Mesendoderm (in vitro differentiated cells): ENCODE data around the gene IQSEC1.
A peak's percentile ranks its signal among the peaks of the same experiment; 100 is the strongest.

Source experiments
- DNase-seq: peaks from one replicate; pipeline ENCODE4 v3.0.0; 2013
- H2AK5ac ChIP-seq: 2 replicates; pipeline ENCODE4 v1.6.1; 2013; ENCODE audit warnings: low read length, inconsistent platforms
- H2BK120ac ChIP-seq: 2 replicates; pipeline ENCODE4 v1.6.1; 2013; ENCODE audit warnings: low read depth, mild to moderate bottlenecking, low read length, moderate library complexity, mixed read lengths
- H2BK15ac ChIP-seq: replicated peaks from 2 replicates; pipeline ENCODE4 v1.6.1; 2013; ENCODE audit warnings: low read depth, mild to moderate bottlenecking, moderate library complexity
- H2BK5ac ChIP-seq: 2 replicates; pipeline ENCODE4 v1.6.1; 2013; ENCODE audit warnings: low read length, inconsistent platforms
- H3K18ac ChIP-seq: 2 replicates; pipeline ENCODE4 v1.6.1; 2013; ENCODE audit warnings: mild to moderate bottlenecking, low read length, mixed read lengths
- H3K23ac ChIP-seq: one replicate; pipeline ENCODE4 v1.6.1; 2013; ENCODE audit warnings: low read length
- H3K27ac ChIP-seq: 2 replicates; pipeline ENCODE4 v1.5.1; 2013; ENCODE audit warnings: low read depth, mild to moderate bottlenecking, inconsistent platforms, low read length, moderate library complexity
- H3K27me3 ChIP-seq: 2 replicates; pipeline ENCODE4 v1.6.1; 2013; ENCODE audit warnings: low read length, control low read depth, mild to moderate bottlenecking, inconsistent platforms; ENCODE audit not compliant: insufficient read depth, poor library complexity
- H3K36me3 ChIP-seq: 2 replicates; pipeline ENCODE4 v1.6.1; 2013; ENCODE audit warnings: low read length, inconsistent platforms; ENCODE audit not compliant: control insufficient read depth, insufficient read depth
- H3K4ac ChIP-seq: one replicate; pipeline ENCODE4 v1.6.1; 2013; ENCODE audit warnings: low read depth, mild to moderate bottlenecking, low read length, moderate library complexity
- H3K4me1 ChIP-seq: 2 replicates; pipeline ENCODE4 v1.6.1; 2013; ENCODE audit warnings: low read depth, low read length, inconsistent platforms; ENCODE audit not compliant: control insufficient read depth
- H3K4me2 ChIP-seq: 2 replicates; pipeline ENCODE4 v1.6.1; 2013; ENCODE audit warnings: low read length
- H3K4me3 ChIP-seq: 2 replicates; pipeline ENCODE4 v1.5.1; 2013; ENCODE audit warnings: mild to moderate bottlenecking, low read length
- H3K56ac ChIP-seq: one replicate; pipeline ENCODE4 v1.6.1; 2013; ENCODE audit warnings: low read length
- H3K79me1 ChIP-seq: 2 replicates; pipeline ENCODE4 v1.6.1; 2013; ENCODE audit warnings: low read length, inconsistent platforms
- H3K79me2 ChIP-seq: 2 replicates; pipeline ENCODE4 v1.6.1; 2013; ENCODE audit warnings: mild to moderate bottlenecking, low read length; ENCODE audit not compliant: control insufficient read depth, insufficient read depth
- H3K9ac ChIP-seq: 2 replicates; pipeline ENCODE4 v1.6.1; 2013; ENCODE audit warnings: low read length, inconsistent platforms
- H4K5ac ChIP-seq: one replicate; pipeline ENCODE4 v1.6.1; 2013; ENCODE audit warnings: low read length
- H4K8ac ChIP-seq: one replicate; pipeline ENCODE4 v1.6.1; 2013; ENCODE audit warnings: low read depth, mild to moderate bottlenecking, control low read depth, low read length, moderate library complexity
- WGBS: extraction: QIAGEN DNeasy Blood & Tissue Kit; methylation state at CpG from one replicate; pipeline ENCODE4 v1.1.7; 2013; ENCODE audit warnings: low lambda C conversion rate, missing lambda C conversion rate; ENCODE audit not compliant: insufficient coverage; ENCODE audit errors: extremely low coverage; 5-methylcytosine and 5-hydroxymethylcytosine counted together

Gene IQSEC1

GRCh38 chr3:13072239-13072599, 1.0 kb downstream of the IQSEC1 start:
- Histone ChIP-seq H2AK5ac (no peak overlapping the region), H4K8ac (no peak overlapping the region), H3K36me3 (no peaks in the 10 kb centered on the region), H3K4me1 (no peaks in the 10 kb centered on the region), H2BK5ac (no peak overlapping the region), H2BK15ac (no peak overlapping the region), H3K27ac (no peak overlapping the region), H3K9ac (no peak overlapping the region), H3K18ac (no peak overlapping the region), H3K4me3 (no peak overlapping the region), H3K23ac (no peak overlapping the region), H3K4ac (no peak overlapping the region), H3K27me3 (no peaks in the 10 kb centered on the region), H2BK120ac (no peak overlapping the region), H3K79me2 (no peaks in the 10 kb centered on the region), H3K4me2 (no peak overlapping the region), H3K79me1 (no peaks in the 10 kb centered on the region), H4K5ac (no peak overlapping the region), H3K56ac (no peak overlapping the region)
- no CpG with 5 or more reads among the region's 14 CpGs for WGBS
- DNase-seq, result peak; percentile 12

DNA sequence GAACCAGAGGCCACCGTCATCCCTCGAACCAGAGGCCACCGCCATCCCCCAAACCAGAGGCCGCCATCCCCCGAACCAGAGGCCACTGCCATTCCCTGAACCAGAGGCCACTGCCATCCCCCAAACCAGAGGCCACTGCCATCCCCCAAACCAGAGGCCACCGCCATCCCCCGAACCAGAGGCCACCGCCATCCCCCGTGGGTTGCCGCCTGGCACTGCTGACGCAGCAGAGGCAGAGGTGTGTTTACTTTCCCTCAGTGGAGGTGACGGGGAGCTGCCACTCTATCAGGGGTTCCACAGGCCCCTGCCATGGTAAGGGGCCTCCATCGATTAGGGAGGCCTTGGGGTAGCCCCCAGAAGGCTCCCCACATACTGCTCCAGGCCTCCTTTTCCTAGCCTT, 1.5 kb downstream of the IQSEC1 start:
- H2AK5ac ChIP-seq, result no peak overlapping the region
- H3K4me1 ChIP-seq, result no peaks in the 10 kb centered on the region
- no peaks in the 10 kb centered on the region for H3K36me3 ChIP-seq
- H2BK15ac ChIP-seq, result no peak overlapping the region
- WGBS, result no CpG with 5 or more reads among the region's 13 CpGs
- no peaks in the 10 kb centered on the region for H3K79me2 ChIP-seq
- no peak overlapping the region for H3K27ac ChIP-seq
- no peak overlapping the region for H4K8ac ChIP-seq
- no peak overlapping the region for H3K4me3 ChIP-seq
- no peak overlapping the region for H4K5ac ChIP-seq
- no peak overlapping the region for H3K9ac ChIP-seq
- no peak overlapping the region for H3K4ac ChIP-seq
- H3K4me2 ChIP-seq, result no peak overlapping the region
- no peaks in the 10 kb centered on the region for H3K27me3 ChIP-seq
- DNase-seq, result no peak
- no peak overlapping the region for H3K23ac ChIP-seq
- no peak overlapping the region for H2BK120ac ChIP-seq
- H2BK5ac ChIP-seq, result no peak overlapping the region
- H3K79me1 ChIP-seq, result no peaks in the 10 kb centered on the region
- H3K18ac ChIP-seq, result no peak overlapping the region
- no peak overlapping the region for H3K56ac ChIP-seq

DNA sequence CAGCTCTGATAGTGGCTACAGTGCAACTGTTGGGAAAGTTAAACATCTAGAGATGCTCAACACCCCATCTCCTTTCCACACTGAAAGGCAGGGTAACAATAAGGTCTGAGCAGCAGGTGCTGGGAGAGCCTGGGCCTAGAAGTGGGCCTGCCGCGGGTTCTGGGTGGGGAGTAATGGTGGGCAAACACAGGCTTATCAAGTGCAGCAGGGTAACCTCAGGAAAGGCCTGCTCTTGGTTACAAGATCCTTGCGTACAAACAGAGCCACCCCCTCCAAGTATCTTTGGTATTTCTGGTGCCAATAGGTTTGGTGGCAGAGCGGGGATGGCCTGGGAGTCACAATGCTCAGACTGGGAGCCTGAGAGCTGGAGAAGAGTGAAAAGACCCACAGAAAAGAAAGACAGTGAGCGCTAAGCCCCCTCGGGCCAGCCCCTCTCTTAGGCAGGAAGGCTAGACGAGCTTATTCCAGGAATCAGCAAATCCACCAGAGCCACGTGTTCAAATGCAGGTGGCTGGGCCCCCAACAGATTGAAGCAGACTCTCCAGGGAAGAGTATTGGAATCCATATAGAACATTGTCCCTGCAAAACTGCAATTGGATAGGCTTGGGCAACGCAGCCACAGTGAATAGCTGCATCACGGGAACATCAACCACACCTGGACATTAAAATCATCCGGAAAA, 2.7 kb downstream of the IQSEC1 start:
- Histone ChIP-seq H3K27me3 (no peaks in the 10 kb centered on the region), H3K27ac (no peak overlapping the region), H3K9ac (no peak overlapping the region), H3K4me1 (no peaks in the 10 kb centered on the region), H2BK15ac (no peak overlapping the region), H3K79me1 (no peaks in the 10 kb centered on the region), H4K5ac (no peak overlapping the region), H2AK5ac (no peak overlapping the region), H3K4me2 (no peak overlapping the region), H3K4ac (no peak overlapping the region), H4K8ac (no peak overlapping the region), H3K4me3 (no peak overlapping the region), H3K18ac (no peak overlapping the region), H2BK120ac (no peak overlapping the region), H2BK5ac (no peak overlapping the region), H3K79me2 (no peaks in the 10 kb centered on the region), H3K23ac (no peak overlapping the region), H3K36me3 (no peaks in the 10 kb centered on the region), H3K56ac (no peak overlapping the region)
- no CpG with 5 or more reads among the region's 11 CpGs for WGBS
- DNase-seq, result no peak

DNA sequence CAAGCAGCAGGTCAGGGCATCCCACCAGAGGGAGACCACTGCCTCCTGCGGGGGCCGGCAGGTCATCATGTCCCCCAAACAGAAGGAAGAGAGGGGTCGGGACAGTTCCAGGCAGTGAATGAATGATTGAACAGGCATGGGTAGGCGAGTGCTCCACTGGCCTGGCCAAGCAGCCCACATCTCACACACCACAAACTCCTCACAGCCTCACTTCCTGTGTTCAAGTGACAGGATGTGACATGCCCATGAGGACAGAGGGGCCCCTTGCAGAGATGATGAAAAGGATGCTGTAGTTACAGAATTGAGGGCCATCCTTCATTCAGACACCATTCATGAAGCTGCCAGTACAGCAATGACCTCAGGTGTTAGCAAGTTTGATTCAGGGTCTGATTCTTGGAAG, 3.7 kb downstream of the IQSEC1 start:
- Histone ChIP-seq H3K23ac (no peak overlapping the region), H3K9ac (no peak overlapping the region), H2BK120ac (no peak overlapping the region), H4K5ac (no peak overlapping the region), H3K4ac (no peak overlapping the region), H3K79me1 (no peaks in the 10 kb centered on the region), H2AK5ac (no peak overlapping the region), H4K8ac (no peak overlapping the region), H3K27ac (no peak overlapping the region), H2BK5ac (no peak overlapping the region), H3K4me1 (no peaks in the 10 kb centered on the region), H3K36me3 (no peaks in the 10 kb centered on the region), H3K4me3 (no peak overlapping the region), H3K56ac (no peak overlapping the region), H3K4me2 (no peak overlapping the region), H3K79me2 (no peaks in the 10 kb centered on the region), H2BK15ac (no peak overlapping the region), H3K27me3 (no peaks in the 10 kb centered on the region), H3K18ac (no peak overlapping the region)
- peak; percentile 22 for DNase-seq
- no CpG with 5 or more reads among the region's 4 CpGs for WGBS

DNA sequence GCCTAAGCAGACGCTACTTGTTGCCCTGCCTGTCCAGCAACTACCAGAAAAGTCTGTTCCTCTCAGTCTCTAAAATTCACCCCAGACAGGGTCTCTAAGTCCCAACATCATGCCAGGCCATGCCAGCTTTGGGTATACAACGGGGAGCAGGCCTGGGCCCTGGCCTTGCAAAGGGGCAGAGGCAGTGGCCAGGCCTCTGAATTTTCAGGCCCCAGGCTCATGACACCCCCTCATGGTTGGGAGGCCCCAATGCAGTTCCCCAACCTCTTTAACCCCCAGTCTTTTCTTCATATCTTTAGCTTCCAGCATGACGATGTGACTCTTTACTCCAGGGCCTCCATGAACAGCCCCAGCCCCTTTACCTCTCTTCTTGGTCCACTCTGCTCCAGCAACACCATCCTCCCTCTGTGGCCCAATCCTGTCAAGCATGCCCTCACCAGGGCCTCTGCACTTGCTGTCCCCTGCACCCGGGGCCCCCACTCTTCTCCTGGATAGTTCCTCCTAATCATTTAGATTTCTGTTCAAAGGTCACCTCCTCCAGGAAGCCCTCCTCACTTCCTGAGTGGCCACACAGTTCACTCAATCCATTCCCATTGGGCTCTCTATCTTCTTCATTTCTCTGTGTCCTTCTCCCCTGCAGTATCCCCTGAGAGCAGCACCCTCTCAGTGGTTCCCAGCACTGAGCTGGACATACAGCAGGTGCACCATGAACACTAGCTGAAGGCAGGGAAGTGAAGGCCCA, 4.8 kb downstream of the IQSEC1 start:
- Histone ChIP-seq H3K4me2 (no peak overlapping the region), H3K79me1 (no peaks in the 10 kb centered on the region), H3K23ac (no peak overlapping the region), H3K56ac (no peak overlapping the region), H2BK120ac (no peak overlapping the region), H3K79me2 (no peaks in the 10 kb centered on the region), H3K36me3 (no peaks in the 10 kb centered on the region), H3K4ac (no peak overlapping the region), H4K5ac (no peak overlapping the region), H2BK5ac (no peak overlapping the region), H4K8ac (no peak overlapping the region), H3K4me1 (no peaks in the 10 kb centered on the region), H3K27ac (no peak overlapping the region), H3K9ac (no peak overlapping the region), H3K18ac (no peak overlapping the region), H2AK5ac (no peak overlapping the region), H3K4me3 (no peak overlapping the region), H2BK15ac (no peak overlapping the region), H3K27me3 (no peaks in the 10 kb centered on the region)
- no peak for DNase-seq
- WGBS, result no CpG with 5 or more reads among the region's 4 CpGs
